Measurements from ENCODE around the gene GALNT7.
A peak's percentile ranks its signal among the peaks of the same experiment; 100 is the strongest.

The GALNT7 gene

DNA sequence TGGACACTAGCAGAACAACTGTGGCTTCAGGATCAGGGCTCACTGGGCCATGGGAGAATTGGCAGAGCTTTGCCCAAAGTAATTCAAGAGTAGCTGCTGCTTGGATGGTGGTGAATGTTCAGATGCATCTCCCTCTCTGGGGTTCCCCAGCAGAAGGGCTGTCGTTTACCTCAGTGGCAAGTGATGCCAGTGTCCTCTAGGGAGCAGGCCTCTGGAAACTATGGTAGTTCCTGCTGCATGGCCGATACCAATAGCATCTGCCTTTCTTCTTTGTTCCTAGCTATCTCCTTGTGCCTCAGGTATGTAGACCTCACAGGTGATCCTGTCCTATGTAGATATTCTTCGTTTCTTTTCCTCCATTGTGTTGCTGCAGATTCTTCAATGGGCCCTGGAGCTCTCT lies 139.2 kb downstream of the GALNT7 start:
- no peak for DNase-seq (ENCODE audit: low spot score)

- no peak for DNase-seq (ENCODE audit: low spot score)
Observed at GRCh38 chr4:173311368-173311767, 142.8 kb downstream of the GALNT7 start.

- DNase-seq (ENCODE audit: low spot score): no peak
Observed at GRCh38 chr4:173314715-173315114, 146.1 kb downstream of the GALNT7 start.

DNA sequence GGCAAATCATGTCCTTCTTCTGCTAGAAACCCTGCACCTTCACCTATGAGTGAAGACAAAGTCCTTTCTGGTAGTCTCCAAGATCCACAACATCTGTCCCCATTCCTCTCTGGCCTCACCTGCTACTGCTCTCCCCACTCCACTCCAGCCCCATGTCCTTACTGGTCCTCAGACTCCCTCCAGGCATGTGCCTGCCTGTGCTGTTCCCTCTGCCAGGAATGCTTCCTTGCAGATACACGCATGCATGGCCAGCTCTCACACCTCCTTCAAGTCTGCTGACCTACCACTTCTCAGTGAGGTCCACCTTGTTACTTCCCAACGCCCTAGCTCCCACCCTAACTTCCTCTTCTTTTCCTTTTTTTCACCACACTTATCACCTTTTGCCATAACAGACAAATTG lies 147.4 kb downstream of the GALNT7 start:
- DNase-seq (ENCODE audit: low spot score): no peak

GRCh38 chr4:173317004-173317403 lies 148.4 kb downstream of the GALNT7 start:
- DNase-seq (ENCODE audit: low spot score): no peak

DNA sequence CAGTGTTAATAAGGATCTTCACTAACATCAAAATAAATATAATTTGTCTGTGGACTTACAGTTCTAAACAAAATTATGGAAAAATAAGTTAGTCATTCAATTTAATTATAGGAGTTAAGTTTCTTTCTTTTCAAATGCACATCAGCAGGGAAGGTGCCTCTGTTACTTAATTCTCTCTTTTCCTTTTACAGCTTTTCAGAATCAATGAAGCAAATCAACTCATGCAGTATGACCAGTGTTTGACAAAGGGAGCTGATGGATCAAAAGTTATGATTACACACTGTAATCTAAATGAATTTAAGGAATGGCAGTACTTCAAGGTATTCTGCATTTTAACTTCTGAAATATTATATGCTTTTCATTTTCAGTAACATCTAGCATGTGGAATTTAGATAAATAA lies 149.6 kb downstream of the GALNT7 start:
- DNase-seq (ENCODE audit: low spot score): no peak

GRCh38 chr4:173318648-173319211 lies 150.1 kb downstream of the GALNT7 start:
- DNase-seq (ENCODE audit: low spot score): peak; percentile 23

GRCh38 chr4:173319696-173320095 lies 151.1 kb downstream of the GALNT7 start:
- DNase-seq (ENCODE audit: low spot score): no peak

GRCh38 chr4:173325007-173325736 lies 156.6 kb downstream of the GALNT7 start:
- no peak for DNase-seq (ENCODE audit: low spot score)

DNA sequence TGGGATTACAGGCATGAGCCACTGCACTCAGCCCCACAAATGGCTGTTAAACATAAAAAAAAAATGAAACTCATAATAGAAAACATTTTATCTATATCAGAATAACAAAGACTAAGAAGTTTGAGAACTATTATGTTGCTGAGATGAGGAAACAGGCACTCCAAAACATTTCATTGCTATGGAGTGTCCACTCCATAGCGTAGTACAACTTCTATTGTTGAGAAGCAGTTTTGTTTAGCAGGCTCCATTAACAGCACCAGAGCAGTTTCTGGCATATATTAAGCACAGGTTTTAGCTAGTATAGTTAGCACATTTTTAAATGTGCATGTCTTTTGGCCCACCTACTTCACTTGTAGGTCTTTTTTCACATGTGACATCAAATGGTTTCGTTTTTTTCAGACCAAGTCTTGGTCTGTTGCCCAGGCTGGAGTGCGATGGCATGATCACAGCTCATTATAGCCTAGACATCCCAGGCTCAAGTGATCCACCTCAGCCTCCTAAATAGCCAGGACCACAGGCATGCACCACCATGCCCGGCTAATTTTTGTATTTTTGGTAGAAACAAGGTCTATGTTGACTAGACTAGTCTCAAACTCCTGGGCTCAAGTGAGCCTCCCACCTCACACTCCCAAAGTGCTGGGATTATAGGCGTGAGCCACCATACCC lies 159.8 kb downstream of the GALNT7 start:
- DNase-seq (ENCODE audit: low spot score): no peak

- DNase-seq (ENCODE audit: low spot score): no peak
Observed at GRCh38 chr4:173330590-173330989, 162.0 kb downstream of the GALNT7 start.

DNA sequence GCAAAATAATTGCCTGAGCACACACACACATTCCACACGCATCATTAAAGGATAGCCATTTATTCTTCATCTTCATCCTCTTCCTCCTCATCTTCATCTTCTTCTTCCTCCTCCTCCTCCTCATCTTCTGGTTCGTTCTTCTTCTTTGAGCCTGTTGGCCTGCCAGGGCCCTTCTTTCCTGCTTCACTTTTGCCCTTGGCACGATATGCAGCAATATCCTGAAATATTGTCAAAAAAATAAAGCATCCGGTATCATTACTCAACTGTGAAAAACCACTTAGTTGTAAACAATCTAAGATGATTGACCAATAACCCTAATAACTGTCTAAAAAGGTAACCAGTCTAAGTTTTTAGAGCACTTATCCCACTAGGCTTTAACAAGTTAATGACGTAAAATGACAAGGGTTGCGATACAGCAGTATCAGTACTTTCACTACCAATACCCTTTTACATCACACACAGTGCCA lies 163.4 kb downstream of the GALNT7 start:
- DNase-seq (ENCODE audit: low spot score): peak; percentile 10

DNA sequence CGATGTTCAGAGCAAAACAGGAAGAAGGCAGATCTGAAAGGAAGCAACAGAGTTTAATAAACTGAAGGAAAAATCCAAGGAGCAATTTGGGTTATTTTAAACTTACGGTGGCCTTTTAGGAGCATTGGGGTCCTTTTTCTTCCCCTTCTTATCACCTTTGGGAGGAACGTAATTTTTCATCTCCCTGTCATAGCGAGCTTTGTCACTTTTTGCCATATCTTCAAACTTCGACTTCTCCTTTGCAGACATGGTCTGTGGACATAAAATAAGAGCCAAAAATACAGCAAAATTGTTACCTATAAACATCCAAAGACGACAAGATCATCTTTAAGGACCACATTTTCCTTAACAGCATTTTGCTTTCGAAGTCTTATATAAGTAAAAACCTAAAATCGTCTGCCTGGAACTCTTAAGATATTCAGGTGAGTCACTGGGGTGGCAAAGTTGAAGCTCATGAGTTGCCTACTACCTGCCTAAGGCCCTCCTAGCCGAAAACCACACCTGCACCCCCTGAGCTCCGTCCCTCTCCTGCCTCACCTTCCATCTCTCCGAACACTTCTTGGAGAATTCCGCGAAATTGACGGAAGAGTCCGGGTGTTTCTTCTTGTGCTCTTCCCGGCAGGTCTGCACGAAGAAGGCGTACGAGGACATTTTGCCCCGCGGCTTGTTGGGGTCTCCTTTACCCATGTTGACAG lies 164.5 kb downstream of the GALNT7 start:
- DNase-seq (ENCODE audit: low spot score): no peak

DNA sequence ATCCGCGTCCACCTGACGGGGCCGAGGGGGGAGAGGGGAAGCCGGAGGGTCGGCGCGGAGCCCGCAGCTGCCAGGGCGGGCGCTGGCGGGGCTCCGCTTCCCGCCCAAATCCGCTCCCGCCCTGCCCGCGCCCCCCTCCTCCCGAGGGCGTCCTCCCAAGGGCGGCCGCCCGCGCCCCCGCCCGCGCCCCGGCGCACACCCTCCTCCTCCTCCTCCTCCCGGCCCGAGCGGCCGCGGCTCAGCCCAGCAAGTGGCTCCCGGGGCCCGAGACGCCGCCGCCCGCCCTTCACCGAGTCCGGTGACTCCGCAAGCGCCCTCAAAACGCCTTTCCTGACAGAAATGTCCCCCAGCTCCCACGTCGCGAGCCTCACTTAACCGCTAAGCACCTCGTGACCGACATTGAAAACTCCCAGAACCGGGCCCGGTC lies 165.1 kb downstream of the GALNT7 start:
- DNase-seq (ENCODE audit: low spot score): peak; percentile 60

GRCh38 chr4:173334085-173334890 lies 165.7 kb downstream of the GALNT7 start, which contains the start of gene HMGB2:
Gene HMGB2, minus strand, starts transcription at chr4:173334358. Its CDS starts 709 bp downstream, at chr4:173333649.
- DNase-seq (ENCODE audit: low spot score): peak; percentile 99

- DNase-seq (ENCODE audit: low spot score): peak; percentile 88
Observed at GRCh38 chr4:173334891-173335752, 166.5 kb downstream of the GALNT7 start.

DNA sequence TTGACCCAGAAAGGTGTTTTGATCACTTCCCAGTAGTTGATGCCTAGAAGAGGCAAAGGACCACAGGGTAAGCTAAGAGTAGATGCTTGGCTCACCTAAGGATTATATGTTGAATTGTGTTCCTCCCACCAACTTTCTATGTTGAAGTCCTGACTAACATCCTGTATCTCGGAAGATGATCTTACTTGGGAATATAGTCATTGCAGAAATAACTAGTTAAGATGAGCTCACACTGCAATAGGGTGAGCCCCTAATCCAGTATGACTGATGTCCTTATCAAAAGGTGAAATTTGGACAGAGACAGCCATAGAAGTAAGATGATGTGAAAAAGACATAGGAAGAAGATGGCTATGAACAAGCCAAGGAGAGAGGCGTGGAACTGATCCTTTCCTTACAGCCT lies 168.9 kb downstream of the GALNT7 start:
- DNase-seq (ENCODE audit: low spot score): no peak

GRCh38 chr4:173343832-173344397 lies 175.3 kb downstream of the GALNT7 start:
- DNase-seq (ENCODE audit: low spot score): no peak

DNA sequence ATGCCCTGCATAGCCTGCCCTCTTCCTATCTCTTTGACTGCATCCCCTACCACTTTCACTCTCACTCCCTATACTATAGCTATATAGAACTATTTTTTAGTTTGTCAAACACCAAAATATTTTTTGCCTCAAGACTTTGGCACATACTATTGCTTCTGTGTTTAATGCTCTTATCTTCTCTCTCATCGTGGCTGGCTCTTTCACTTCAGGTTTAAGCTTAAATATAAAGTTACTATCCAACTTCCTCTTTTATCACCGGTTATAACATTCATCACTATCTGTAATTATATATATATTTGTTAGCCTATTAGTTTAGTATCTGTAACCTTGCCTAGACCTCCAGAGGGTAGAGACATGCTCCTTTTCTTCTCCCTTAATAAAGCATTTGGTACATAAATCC lies 177.0 kb downstream of the GALNT7 start:
- DNase-seq (ENCODE audit: low spot score): no peak

- DNase-seq (ENCODE audit: low spot score): peak; percentile 71
Observed at GRCh38 chr4:173346074-173346473, 177.5 kb downstream of the GALNT7 start.
